Activated CD4-positive, alpha-beta T cell treated with anti-CD3 and anti-CD28 coated beads, Interleukin-2, Interleukin-4, amounts not matched to agents 100 ng/mL and 50 ng/mL, durations not matched to agents 16 hours and 8 hours (primary cell): ENCODE measurements around the gene TRAF1.

Source experiments
- DNase-seq: peaks from one replicate; pipeline ENCODE4 v3.0.0-alpha.2; 2020; ENCODE audit warnings: low spot score

The TRAF1 gene

DNA sequence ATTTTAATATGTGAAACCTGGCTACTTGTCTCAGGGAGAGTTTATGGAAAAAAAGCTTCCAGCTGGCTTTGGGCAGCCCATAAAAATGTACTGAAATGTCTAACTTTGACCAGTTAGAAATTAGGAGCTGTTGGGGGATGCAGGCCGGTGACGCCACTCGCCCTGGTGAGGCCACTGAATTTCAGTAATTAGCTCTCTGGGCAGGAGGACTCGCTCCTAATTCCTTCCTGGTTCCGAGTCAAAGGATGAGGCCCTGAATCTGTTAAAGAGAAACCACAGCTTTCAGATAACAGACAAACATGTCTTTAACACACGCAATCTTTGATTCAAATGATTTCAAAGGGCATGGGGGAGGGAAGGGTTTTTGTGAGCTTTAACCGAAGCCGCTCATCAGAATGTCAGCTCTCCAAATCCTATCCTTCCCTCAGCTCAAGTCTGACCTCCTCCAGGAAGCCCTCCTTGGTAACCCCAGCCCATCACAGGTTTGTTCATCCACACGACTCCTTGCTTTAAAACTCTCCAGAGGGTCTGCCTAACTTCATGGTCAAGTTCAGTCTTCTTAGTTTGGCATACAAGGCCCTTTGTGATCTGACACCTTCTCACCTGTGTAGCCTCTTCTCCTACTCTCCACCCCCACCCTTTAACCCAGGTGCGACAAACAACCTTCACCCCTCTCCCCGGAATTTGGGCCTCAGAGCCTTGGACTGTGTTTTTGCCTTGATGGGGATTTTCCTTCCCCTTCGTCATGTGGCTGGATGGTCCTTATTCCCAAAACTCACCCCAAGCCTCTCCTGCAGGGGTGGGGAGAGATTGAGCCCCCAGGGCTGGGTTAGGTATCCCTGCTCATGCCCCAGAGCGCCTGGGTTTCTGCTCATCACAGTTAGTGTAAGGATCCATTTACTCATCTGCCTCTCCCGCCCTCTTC, 36.0 kb downstream of the TRAF1 start:
- DNase-seq = peak; percentile 81

DNA sequence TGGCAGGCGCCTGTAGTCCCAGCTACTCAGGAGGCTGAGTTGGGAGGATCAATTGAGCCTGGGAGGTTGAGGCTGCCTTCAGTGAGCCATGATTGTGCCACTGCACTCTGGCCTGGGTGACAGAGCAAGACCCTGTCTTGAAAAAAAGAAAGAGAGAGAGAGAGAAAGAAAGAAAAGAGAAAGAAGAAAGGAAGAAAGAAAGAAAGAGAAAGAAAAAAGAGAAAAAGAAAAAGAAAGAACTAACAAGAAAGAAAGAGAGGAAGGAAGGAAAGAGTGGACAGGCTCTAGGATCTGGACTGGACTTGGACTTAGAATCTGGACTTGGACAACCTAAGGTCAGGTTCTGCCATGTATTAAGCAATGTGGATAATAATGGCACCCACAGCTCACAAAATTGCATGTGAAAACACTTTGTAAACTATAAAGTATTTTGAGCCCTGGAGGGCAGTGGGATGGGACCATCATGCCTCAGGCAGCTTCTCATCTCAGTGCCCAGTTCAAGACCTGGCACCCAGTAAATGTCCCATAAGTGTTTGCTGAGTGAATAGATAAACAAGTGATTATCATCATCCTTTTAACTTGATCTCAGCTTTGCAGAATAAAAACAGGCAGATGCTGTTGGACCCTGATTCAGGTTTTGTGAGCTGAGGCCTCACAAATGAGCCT, 36.9 kb downstream of the TRAF1 start:
- DNase-seq = no peak

DNA sequence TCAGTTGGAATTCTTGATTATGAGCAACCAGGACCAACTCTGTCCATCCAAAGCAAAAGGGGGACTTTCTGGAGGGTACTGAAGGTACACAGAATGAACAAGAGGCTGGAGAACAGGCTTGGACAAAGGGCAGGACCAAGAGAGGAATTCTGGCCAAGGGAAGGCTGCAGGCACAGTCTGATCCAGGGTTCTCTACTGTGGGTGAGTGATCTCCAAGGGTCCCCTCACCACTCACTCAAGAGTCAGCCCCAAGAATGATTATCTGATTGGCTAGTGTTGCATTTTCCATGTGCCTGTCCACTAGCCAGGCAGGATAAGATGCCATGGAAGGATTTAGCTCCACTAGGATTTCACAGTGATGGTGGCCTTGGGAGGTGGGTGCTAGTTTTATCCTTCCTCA, 38.0 kb downstream of the TRAF1 start:
- no peak for DNase-seq

DNA sequence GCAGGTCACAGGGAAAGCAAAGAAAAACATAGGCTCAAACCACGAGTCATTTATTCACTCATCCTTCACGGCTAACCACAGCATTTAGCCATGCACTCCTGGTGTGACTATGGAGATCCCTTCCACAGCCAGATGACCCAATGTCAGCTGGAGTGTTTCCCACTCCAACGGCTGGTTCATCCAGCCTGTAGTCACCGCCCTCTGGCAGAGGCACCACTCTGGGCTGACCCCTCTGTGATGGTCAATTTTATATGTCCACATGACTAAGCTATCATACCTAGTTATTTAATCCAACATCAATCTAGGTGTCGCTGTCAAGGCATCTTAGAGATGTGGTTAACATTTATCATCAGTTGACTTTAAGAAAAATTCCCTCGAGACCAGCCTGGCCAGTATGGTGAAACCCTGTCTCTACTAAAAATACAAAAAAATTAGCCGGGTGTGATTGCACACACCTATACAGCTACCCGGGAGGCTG, 40.1 kb downstream of the TRAF1 start:
- DNase-seq = no peak

DNA sequence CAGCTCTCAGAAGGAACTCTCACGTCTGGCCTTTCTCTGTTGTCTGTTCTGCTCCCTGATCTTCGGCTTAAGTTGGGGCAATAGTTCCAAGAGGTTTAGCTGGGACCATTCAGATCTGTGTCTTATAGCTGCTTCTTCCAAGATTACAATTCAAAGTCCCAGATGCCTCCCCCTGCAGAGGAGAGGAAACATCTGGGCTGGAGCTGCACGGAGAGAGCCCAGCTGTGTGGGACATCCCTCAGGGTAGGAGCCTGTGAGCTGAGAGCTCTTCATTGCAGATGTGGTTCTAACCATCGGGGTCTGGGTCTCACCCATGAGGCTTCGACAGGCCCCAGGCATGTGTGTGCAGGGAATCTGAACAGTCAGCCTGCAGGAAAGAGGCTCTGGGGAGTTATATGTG, 40.6 kb downstream of the TRAF1 start:
- DNase-seq = no peak

DNA sequence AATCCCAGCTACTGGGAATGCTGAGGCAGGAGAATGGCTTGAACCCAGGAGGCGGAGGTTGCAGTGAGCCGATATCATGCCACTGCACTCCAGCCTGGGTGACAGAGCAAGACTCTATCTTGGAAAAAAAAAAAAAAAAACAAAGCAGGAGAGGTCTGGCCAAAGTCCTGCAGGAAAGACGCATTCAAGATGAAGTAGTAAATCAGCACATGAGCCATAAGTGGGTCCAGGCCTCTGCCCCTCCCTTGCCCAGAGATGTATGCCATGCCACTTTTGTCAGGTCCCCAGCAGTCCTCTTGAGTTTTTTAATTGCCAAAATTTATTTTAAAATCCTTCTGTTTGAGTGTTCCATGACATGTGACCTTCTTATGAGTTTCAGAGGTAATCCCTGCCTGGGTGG, 41.1 kb downstream of the TRAF1 start:
- DNase-seq = no peak

DNA sequence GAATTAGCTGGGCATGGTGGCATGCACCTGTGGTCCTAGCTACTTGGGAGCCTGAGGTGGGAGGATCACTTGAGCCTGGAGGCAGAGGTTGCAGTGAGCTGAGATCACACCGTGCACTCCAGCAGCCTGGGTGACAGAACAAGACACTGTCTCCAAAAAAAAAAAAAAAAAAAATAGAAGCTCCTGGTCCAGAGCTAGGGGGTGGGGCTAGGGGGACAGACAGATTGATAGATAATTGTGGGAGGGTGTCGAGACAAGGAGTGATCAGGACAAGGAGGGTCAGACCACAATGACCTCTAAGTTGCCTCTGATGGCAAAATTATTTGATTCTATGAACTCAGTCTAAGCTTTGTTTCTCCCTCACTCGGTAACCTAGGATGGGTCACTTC, 43.0 kb downstream of the TRAF1 start:
- DNase-seq = no peak

DNA sequence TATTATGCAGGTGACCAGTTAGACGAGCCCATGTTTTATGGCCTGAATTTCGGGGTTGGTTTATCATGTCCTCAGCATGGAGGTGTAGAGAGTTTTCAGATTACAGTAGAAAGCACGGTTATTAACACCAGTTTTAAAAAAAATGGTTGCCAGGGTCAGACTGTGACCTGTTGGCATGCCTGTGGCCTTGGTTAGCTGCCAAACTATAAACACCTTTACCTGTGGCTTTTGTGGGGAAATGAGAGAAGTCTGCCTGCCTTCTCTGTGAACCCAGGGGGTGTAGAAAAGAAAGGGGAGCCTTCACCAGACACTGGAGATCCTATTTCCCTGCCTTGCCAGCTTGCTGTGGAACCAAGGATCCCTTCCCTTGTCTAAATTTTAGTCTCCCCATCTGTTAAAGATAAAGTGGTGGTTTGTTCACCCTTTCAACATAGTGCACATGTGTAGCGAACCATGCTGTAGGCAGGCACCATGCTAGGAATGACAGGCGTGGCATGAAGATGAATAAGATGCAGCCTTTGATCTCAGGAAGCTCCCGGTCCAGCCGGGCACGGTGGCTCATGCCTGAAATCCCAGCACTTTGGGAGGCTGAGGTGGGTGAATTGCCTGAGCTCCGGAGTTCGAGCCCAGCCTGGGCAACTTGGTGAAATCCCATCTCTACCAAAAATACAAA, 43.5 kb downstream of the TRAF1 start:
- DNase-seq = no peak

DNA sequence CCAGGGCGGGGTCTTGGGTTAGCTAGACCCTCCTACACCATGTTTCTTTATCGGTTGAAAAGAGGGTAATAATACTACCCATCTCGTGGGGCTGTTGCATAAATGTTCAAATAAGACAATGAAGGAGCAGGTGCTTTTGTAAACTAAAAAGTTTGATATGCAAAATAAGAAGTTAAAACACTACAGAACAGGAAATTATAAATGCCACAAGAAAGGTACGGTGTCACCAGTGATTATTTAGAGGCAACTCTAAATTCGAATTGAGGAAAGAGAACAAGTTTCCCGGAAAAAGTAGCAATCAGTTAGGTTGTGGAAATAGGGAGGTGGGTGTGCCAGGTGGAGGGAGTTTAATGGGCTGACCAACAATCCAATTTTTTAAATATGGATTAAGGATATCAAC, 47.1 kb downstream of the TRAF1 start:
- DNase-seq = no peak

DNA sequence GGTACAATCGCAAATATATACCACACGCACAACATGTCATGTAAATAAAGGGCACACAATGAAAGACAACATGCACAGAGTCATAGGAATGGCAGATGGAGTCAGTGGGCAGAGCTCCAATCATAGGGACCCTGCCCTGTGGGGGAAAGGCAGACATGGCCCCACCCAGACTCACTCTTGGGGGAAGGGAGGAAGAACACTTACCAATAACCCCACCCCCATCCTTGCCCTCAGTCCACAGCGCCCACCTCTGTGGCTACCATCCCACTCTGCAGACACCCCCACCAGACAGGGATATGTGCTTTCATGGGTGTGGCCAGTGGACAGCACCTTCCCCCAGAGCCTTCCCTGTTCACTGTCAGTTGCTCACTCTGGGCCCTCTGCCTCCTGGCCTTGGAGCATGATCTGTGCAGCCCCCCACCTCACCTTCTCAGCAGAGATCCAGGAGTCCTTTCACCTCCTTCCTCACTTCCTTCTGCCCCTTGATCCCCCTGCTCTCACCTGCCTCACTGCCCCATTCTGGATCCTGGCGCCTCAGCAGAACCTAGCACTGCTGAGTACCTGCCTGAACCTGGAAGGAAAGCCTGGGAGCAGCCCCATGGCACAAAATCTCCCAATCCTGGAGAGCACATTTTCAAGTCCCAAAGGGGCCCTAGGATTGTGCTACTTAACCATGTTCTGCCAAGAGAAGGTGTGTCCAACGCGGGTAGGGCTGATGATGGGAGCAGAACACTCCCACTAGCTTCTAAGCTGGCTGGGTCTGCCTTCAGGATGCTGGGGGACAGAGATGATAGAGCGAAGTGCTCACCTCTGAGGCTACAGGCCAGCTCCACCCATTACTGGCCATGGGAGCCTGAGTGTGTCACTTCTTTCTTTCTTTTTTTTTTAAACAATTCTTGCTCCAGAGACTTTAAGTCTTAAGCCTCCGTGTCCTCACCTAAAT, 48.1 kb downstream of the TRAF1 start:
- peak; percentile 45 for DNase-seq

DNA sequence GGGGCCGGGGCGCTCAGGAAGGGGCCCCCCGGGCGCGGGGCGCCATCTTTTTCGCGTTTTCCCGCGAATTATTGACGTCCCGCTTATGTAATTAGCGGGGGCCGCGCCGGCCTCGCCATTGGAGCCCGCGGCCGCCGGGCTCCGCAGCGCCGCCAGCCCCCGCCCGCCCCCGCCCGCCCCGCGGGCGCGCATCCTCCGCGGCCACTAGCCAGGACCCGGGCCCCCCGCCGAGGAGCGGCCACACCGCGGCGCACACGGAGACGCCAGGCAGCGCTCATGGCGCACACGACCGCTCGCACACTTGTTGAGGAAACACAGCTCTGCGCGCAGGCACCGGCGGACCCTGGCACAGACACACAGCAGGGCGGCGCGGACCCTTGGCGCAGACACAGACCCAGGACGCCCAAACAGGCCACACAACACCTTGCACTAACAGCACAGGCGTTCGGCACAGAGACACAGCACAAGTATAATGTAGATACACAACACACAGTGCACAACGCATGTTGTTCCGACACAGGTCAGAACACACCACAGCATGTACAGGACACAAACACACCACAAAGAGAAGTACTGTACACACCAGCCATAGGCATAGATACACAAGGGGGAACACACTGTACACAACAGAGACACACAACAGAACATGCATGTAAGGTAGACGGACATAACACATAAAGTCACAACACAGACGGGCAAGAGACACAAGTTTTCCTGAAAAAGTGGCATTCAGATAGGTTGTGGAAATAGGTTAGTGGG, 49.1 kb downstream of the TRAF1 start:
- DNase-seq = peak; percentile 83

DNA sequence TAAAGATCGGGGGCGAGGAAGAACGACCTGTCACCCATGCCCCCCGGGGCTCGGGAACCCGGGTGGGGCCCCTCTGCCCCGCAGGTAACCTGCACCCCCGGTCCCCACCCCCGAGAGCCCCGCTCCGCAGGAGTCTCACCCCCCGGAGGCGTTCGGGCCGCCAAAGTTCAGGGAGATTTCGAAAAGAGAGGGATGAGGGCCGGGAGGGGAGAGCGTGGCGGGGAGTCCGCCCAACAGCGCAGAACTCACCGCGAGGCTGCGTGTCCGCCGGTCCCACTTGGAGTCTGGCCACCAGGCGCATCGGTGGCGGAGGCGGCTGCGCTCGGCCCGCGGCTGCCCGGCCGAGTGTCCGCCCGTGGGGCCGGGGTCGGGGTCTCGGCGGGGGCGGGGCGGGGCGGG, 49.8 kb downstream of the TRAF1 start, which contains the start of gene PHF19:
Gene PHF19 (minus strand): TSS at position 347 of the 399 bp plus-strand sequence. CDS start 2,447 bp downstream, outside the sequence.
- peak; percentile 55 for DNase-seq

DNA sequence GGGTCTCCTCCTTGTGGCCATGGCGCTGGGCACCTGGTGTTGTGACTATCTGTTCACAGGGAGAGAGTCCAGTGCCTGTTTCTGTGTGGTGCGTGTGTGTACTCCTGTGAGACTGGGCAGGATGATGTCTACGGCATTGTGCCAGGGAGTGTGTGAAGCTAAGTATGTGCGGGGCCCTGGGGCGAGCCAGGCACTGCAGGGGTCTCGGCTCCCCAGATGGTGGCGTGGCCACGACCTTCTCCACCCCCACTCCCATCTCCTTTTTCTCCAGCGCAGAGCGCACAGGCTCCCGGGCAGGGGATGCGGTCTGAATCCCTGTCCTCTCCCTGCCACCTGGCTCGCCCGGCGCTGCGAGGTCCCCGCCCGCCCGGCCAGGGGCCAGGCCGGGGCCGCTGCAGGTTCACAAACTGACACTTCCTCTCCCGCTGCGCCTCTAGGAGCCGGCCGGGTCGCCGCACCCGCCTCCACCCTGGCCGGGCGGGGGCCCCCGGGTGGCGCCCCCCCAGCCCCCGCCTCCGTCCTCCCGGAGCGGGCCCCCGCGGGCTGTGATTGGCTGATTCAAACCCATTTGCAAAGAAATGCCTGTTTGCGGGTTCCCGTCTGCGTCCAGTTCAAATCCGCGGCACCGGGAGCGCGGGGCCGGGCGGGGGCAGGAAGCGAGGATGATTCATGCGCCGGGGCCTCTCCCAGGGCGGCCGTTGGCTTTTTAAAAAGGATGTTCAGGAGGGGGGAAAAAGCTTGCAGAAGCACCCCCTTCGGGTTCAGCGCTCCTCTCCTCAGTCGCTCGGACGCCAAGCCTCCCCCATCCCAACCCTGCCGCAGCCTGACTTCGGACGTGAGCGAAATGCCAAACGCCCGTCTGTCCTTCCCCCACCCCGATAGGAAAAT, 50.4 kb downstream of the TRAF1 start:
- DNase-seq = peak; percentile 96

DNA sequence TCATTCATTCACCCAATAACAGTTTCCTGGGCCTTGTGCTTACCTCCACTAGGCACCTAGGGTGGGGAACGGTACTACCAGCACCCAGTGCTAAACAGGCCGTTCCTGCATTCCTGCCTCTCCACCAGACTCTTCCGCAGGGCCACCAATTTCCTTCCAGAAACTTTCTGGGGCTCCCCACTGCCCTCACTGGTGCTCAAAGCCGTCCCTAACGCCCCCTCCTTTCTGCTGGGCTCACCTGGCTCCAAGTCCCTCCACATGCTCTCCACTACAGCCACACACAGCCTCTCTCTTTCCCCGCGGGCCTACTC, 51.0 kb downstream of the TRAF1 start:
- DNase-seq = no peak

DNA sequence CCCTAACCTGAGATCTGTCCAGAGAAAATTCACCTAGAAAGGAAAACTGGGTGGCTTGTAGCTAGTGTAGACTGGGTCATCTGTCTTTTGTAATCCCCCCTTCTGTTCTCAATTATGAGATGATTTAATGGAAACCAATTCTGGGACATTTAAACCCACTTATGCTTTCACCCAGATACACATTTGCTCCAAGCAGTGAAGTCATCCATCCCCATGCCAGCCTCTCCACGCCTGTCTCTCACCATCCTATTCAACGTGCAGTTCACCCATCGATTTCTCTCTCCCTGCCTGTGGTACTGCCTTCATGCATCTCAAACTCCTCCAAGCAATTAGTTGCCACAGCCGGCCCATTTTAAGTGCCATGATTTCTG, 51.4 kb downstream of the TRAF1 start:
- no peak for DNase-seq

DNA sequence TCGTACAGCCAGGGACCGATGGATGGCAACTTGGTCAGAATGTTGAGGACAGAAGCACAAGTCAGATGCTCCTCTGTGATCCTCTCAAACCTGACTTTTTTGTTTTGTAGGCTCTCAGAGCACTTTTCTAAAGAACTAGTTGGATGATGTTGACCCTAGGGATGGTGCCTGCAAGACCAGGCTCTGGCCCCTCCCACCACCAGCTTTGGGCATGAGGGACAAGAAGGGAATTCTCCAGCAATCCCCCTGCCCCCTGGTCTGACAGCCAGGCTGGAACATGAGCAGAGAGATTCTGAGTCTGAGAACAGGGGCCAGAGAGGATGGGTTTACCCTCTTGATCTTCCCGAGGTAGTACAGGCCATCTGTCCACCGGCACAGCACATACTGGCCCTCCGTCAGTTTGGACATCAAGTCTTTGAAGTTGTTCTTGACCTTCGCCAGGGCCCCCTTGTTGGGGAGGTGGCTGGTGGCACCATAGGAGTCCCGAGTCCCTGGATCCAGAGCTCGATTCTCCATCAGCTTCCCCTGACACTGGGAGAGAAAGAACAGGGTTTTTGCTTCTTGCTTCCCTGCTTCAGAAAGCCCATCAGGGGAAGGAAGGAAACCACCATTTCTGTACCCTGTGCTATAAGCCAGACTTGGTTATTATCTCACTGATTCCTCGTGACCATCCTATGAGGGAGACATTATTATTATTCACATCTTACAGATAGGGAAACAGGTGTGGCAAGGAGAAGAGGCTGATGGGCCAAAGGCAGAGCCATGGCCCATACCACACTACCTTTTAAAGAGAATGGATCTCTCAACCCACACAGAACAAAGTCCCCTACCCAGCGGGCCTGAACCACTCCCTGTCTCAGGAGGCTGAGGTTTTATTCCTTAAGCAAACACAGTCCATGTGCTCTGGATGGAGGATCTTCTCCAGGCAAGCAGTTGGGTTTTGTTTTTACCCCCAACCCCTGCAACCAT, 52.1 kb downstream of the TRAF1 start:
- DNase-seq = no peak

DNA sequence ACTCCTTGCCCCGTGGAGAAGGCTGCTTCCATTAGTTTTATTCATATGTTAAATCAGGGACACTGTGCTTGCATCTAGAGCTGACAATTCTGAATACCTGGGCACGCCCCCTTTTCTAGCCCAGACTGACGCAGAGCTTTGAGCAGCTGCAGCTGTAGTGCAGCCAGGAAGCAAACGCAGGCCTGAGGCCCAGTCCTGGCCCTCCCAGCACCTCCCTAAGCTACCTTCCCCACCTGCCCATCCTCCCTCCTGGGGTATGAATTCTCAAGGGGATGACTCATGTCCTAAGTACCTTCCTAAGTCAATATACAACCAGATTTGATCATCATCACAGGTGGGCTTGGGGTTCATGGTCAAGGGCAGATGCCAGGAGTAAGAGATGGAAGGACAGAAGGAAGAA, 53.1 kb downstream of the TRAF1 start:
- DNase-seq = no peak

DNA sequence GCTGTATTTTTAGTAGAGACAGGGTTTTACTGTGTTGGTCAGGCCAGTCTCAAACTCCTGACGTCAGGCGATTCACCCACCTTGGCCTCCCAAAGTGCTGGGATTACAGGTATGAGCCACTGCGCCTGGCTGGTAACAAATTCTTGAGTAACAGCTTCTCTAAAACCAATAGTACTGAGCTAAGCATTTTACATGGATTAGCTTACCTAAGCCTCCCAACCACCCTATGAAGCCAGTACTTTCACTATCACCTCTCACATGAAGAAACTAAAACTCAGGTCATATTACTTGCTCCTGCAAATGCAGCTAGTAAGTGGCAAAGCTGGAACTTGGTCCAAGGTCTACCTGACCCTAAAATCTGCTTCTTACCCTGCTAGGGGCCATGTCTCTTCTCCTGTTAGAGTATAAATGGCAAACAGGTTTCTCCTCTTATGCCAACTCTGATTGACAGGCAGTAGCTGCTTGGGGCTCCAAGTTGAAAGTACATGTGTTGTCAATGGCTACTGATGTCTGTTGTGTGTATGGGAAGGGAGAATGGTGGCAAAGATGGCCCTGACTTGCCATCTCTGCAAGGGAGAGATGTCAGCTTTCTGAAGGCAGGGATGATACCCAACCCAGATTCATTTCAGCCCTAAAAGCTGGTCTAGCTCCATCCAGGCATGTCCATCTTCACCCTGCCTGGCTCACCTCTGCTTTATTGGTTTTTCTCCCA, 53.6 kb downstream of the TRAF1 start:
- DNase-seq = no peak
